ENCODE data around the gene VSIG8. TPM values are rescaled to one million over a fixed set of nuclear protein-coding genes. Genes with fewer than 3 reads are reported as not detected.

Gene VSIG8
- total RNA-seq, 1 donor from 2014 or later = not detected

DNA sequence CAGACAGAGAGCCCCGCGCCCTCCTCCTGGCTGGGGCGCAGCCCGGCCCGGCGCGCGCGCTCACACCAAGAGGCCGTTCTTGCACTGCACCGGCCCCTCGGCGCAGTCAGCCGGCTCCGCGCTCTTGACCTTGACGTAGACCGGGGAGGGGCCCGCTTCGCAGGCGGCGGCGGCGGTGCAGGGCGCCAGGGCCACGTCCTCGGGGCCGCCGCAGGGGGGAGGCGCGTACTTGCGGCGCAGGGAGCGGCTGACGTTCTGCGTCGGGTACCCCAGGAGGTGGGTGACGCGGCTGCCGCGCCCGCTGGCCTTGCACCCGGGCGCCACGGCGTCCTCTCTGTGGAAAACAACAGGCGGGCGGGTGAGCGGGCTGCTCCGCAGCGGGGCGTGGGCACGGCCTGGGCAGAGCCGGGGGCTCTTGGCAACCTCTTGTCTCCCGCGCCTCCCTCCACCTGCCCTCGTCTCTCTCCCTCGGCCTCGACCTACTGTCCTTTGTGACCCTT is 7.7 kb downstream of the VSIG8 start:
- H3K4me3 ChIP-seq = peak overlapping the region; percentile 74
- H3K4me1 ChIP-seq = peaks cover 13% of the 10 kb centered on the region
- H3K27me3 ChIP-seq = no peaks in the 10 kb centered on the region
- TF ChIP-seq, protein P1, sequence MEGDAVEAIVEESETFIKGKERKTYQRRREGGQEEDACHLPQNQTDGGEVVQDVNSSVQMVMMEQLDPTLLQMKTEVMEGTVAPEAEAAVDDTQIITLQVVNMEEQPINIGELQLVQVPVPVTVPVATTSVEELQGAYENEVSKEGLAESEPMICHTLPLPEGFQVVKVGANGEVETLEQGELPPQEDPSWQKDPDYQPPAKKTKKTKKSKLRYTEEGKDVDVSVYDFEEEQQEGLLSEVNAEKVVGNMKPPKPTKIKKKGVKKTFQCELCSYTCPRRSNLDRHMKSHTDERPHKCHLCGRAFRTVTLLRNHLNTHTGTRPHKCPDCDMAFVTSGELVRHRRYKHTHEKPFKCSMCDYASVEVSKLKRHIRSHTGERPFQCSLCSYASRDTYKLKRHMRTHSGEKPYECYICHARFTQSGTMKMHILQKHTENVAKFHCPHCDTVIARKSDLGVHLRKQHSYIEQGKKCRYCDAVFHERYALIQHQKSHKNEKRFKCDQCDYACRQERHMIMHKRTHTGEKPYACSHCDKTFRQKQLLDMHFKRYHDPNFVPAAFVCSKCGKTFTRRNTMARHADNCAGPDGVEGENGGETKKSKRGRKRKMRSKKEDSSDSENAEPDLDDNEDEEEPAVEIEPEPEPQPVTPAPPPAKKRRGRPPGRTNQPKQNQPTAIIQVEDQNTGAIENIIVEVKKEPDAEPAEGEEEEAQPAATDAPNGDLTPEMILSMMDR (IDR thresholded peaks at IDR 0.05) = peak; percentile 25
- peak; percentile 96 for ATAC-seq
- peak overlapping the region; percentile 94 for H3K27ac ChIP-seq
- intact Hi-C loops (cut with DNase I) = no loop called here
- H3K36me3 ChIP-seq = no peaks in the 10 kb centered on the region
- DNase-seq = peak; percentile 96
- H3K9me3 ChIP-seq = no peaks in the 10 kb centered on the region

DNA sequence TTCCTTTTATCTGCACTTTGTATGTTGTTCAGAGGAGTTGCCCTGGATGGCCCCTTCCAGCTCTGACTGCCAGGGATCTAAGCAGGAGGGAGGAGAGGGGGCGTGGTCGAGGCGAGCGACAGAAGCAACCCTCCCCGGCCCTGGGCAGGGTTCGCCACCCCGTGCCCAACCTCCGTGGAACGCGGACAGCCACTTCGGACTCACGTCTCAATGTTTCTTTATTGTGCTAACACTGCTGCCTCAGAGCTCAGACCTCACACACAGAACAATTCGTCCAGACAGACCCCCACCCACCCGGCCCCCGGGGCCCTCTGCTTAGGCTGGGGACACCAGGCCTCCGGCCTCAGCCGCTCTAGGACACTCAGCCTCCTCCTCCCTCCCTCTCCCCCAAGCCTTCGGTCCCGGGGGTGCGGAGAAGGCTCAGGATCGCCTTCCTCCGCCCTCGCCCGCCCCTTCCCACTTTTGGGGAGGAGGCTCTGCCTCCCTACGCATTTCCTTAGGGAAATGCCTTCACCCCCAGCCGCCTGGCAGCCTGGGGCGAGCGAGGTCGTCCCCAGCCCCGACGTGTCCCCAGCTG is 8.3 kb downstream of the VSIG8 start:
- peak; percentile 91 for DNase-seq
- H3K9me3 ChIP-seq = no peaks in the 10 kb centered on the region
- no peaks in the 10 kb centered on the region for H3K27me3 ChIP-seq
- intact Hi-C loops (cut with DNase I) = no loop called here
- peaks cover 13% of the 10 kb centered on the region for H3K4me1 ChIP-seq
- no peaks in the 10 kb centered on the region for H3K36me3 ChIP-seq
- peak; percentile 83 for ATAC-seq
- H3K27ac ChIP-seq = peak overlapping the region; percentile 94
- H3K4me3 ChIP-seq = peak overlapping the region; percentile 74
- TF ChIP-seq, protein P1 (IDR thresholded peaks at IDR 0.05) = no peak

DNA sequence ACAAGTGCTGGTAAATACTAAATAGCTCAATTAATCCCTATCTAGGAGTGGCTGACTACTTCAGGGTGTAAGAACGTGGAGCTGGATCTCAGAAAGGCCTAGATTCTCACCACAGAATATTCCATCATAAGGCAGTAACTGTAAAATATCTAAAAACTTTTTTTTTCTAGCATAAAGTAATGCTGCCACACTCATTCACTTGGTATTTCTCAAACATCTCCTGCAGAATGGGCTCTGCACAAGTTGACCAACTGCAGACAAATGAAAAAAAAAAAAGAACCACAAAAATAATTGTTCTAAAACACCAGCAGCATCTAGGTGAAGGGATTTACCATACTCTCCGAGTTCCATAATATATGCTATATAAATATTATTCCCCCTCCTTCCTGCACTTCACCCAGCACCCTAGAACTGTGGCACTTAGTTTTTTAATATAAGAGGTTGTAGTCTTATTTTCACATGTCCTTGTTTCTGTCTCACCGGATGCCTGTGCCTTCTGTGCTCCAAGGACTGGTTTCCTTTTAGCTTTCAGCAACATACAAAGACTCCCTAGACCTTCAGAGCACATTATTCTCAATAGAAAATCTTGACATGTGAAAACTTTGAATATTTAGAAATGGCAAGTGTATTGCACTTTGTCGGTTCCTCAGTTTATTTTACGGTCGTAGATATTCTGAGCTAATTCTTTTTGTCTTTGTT is 8.9 kb downstream of the VSIG8 start:
- Histone ChIP-seq H3K36me3 (no peaks in the 10 kb centered on the region), H3K9me3 (no peaks in the 10 kb centered on the region), H3K27me3 (no peaks in the 10 kb centered on the region), H3K4me1 (peaks cover 13% of the 10 kb centered on the region), H3K4me3 (peak overlapping the region; percentile 74), H3K27ac (peak overlapping the region; percentile 94)
- no peak for ATAC-seq
- TF ChIP-seq, protein P1 (IDR thresholded peaks at IDR 0.05) = no peak
- DNase-seq = no peak
- intact Hi-C loops (cut with DNase I) = no loop called here

DNA sequence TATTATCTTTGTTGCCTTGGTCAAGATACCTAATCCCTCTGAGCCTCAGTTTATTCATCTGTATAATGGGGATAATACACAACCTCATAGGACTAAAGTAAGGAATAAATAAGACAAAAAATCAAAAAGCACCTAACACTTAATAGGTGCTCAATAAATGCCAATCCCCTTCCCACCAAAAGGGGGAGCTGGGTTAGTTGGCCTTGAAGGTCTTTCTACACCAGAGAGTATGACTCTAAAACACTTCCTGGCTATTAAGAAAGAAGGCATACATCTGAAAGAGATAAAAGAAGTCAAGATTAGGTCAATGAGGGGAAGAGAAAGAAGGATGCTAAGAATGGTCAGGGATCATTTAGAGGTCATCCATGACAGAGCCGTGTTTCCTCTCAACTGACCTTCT is 11.1 kb downstream of the VSIG8 start:
- TF ChIP-seq, protein P1 (IDR thresholded peaks at IDR 0.05) = no peak
- Histone ChIP-seq H3K36me3 (no peaks in the 10 kb centered on the region), H3K4me1 (peaks cover 13% of the 10 kb centered on the region), H3K4me3 (no peak overlapping the region), H3K27me3 (no peaks in the 10 kb centered on the region), H3K27ac (no peak overlapping the region), H3K9me3 (no peaks in the 10 kb centered on the region)
- intact Hi-C loops (cut with DNase I) = no loop called here
- DNase-seq = no peak
- no peak for ATAC-seq

DNA sequence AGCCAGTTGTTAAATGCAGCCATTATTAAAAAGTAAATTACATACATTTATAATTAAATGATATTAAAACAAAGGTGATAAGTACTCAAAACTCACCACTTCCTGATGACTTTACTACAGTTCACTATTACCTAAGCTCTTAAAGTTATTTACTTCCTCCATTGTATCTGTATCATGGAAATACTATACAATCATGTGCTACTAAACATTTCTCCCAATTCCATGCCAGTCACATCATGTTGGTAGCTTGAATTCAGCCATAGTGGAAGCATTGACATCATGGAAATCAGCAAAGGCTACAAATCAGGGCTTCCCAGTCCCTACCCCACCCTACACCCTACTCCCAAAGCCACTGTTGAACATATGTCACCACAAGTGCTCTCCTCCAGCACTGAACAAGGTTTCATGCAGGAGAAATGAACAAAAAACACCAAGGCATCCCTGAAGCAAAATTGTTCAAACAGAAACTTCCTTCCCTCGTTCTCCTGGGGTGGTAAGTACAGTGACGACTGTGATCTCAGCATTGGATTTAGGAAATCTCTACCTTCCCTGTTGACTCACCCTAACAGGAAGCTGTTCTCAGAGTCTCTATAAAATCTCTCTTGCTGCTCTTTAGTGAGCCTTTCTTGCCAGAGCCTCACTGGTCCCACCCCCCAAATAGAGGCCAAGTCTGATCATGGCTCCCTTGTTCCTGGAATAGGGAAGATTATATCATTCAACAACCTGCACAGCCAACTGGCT is 12.7 kb downstream of the VSIG8 start:
- no peaks in the 10 kb centered on the region for H3K27me3 ChIP-seq
- TF ChIP-seq, protein P1 (IDR thresholded peaks at IDR 0.05) = no peak
- DNase-seq (no peak), ATAC-seq (no peak)
- H3K4me1 ChIP-seq = peaks cover 13% of the 10 kb centered on the region
- no peak overlapping the region for H3K4me3 ChIP-seq
- intact Hi-C loops (cut with DNase I) = no loop called here
- no peaks in the 10 kb centered on the region for H3K9me3 ChIP-seq
- H3K36me3 ChIP-seq = no peaks in the 10 kb centered on the region
- H3K27ac ChIP-seq = no peak overlapping the region
